AG09319 (cell line): ENCODE data around the gene DYSF.

Experiments
- DNase-seq: peaks from one replicate; pipeline ENCODE4 v3.0.0-alpha.2; 2010; ENCODE audit warnings: low read depth; ENCODE audit errors: extremely low read depth
- CTCF ChIP-seq: IDR thresholded peaks from 2 replicates; pipeline ENCODE4 v1.5.1; 2011; ENCODE audit warnings: low read depth, mild to moderate bottlenecking, inconsistent platforms, low read length, moderate library complexity

The DYSF gene

GRCh38 chr2:71727562-71727961 is 274.2 kb downstream of the DYSF start:
- TF ChIP-seq CTCF = no peak
- DNase-seq = no peak

- DNase-seq = no peak
- no peak for TF ChIP-seq CTCF
Observed at GRCh38 chr2:71728036-71728435, 274.7 kb downstream of the DYSF start.

GRCh38 chr2:71730785-71731383 is 277.5 kb downstream of the DYSF start:
- DNase-seq = no peak
- TF ChIP-seq CTCF = no peak

- TF ChIP-seq CTCF = no peak
- DNase-seq = no peak
Observed at GRCh38 chr2:71734620-71735019, 281.3 kb downstream of the DYSF start.

GRCh38 chr2:71735676-71736075 is 282.3 kb downstream of the DYSF start:
- DNase-seq = no peak
- no peak for TF ChIP-seq CTCF
